Endothelial cell of umbilical vein (primary cell): ENCODE measurements around the gene IFNB1. TPM values are rescaled to one million over a fixed set of nuclear protein-coding genes. Genes with fewer than 3 reads are reported as not detected.

ENCODE experiments used
- BruUV-seq: library from RNA; stranded (reverse); fragments of 400-500 nt; replicated peaks from 2 replicates; lab custom pipeline; 2021; lab: Mats Ljungman, UMichigan
- CTCF ChIA-PET: fragments of 300-600, 350-600 bp; sonication (Branson Sonifier 250); formaldehyde crosslinking; loops from one replicate; lab custom pipeline; 2021; ENCODE audit warnings: antibody characterized with exemption, inconsistent platforms; lab: Charles Lee
- POLR2A ChIA-PET: fragments of 300-600, 350-600 bp; sonication (Branson Sonifier 250); formaldehyde crosslinking; loops from one replicate; lab custom pipeline; 2021; ENCODE audit warnings: antibody characterized with exemption, inconsistent platforms; lab: Charles Lee
- DNase-seq: peaks from one replicate; pipeline ENCODE4 v3.0.0-alpha.2; 2011; ENCODE audit warnings: low read depth, low spot score
- FAIRE-seq: peaks from 2 replicates; lab custom pipeline; 2011; peaks lifted over from hg19 to GRCh38; lab: Jason Lieb, UNC
- H2AFZ ChIP-seq: 2 replicates; pipeline ENCODE4 v1.6.0; 2012; ENCODE audit warnings: low read depth, low read length, control low read depth, inconsistent platforms
- H3K27ac ChIP-seq: 2 replicates; pipeline ENCODE4 v1.5.1; 2011; ENCODE audit warnings: low read depth, mild to moderate bottlenecking, control low read depth, low read length, moderate library complexity; ENCODE audit not compliant: insufficient read depth
- H3K27me3 ChIP-seq, 2 experiments: 2 replicates each; pipeline versions ENCODE4 v1.6.0 to v1.6.1; 2011; ENCODE audit warnings: low read length in 2 of 2, mixed read lengths in 1 of 2; ENCODE audit not compliant: control insufficient read depth in 2 of 2, insufficient read depth in 2 of 2
- H3K36me3 ChIP-seq, 2 experiments: 2 replicates in 1 of 2; 3 replicates in 1 of 2; pipeline ENCODE4 v1.5.1; 2011; ENCODE audit warnings: low read length in 2 of 2, mild to moderate bottlenecking in 1 of 2, moderate library complexity in 1 of 2; ENCODE audit not compliant: control insufficient read depth in 2 of 2, insufficient read depth in 2 of 2; ENCODE audit errors: extremely low read depth in 1 of 2
- H3K4me1 ChIP-seq: 3 replicates; pipeline ENCODE4 v1.5.1; 2011; ENCODE audit warnings: mild to moderate bottlenecking, low read length; ENCODE audit not compliant: control insufficient read depth, insufficient read depth; ENCODE audit errors: extremely low read depth
- H3K4me2 ChIP-seq: 2 replicates; pipeline ENCODE4 v1.6.1; 2011; ENCODE audit warnings: low read length, control low read depth, mixed read lengths; ENCODE audit not compliant: insufficient read depth
- H3K4me3 ChIP-seq, 3 experiments: fragments of 200-600 bp in 1 of 3; sonication (generic), shearing (Covaris generic) in 1 of 3; replicated peaks in 1 of 3; 2 replicates each; pipeline ENCODE4 v1.5.1; 2011 to 2016; ENCODE audit warnings: control low read depth in 3 of 3, low read length in 3 of 3, mild to moderate bottlenecking in 2 of 3, inconsistent platforms in 1 of 3, low read depth in 1 of 3, moderate library complexity in 1 of 3; ENCODE audit not compliant: insufficient read depth in 1 of 3
- H3K79me2 ChIP-seq: 2 replicates; pipeline ENCODE4 v1.6.0; 2012; ENCODE audit warnings: low read length, inconsistent platforms; ENCODE audit not compliant: control insufficient read depth, insufficient read depth
- H3K9ac ChIP-seq: replicated peaks from 2 replicates; pipeline ENCODE3; 2011; ENCODE audit warnings: low read length, control low read depth; ENCODE audit not compliant: insufficient read depth; ENCODE audit errors: extremely low read depth
- H3K9me1 ChIP-seq: replicated peaks from 3 replicates; pipeline ENCODE4 v1.6.0; 2011; ENCODE audit warnings: mild to moderate bottlenecking, low read length; ENCODE audit not compliant: control insufficient read depth, insufficient read depth; ENCODE audit errors: extremely low read depth
- H3K9me3 ChIP-seq: replicated peaks from 2 replicates; pipeline ENCODE4 v1.5.1; 2012; ENCODE audit warnings: low read length, inconsistent platforms; ENCODE audit not compliant: control insufficient read depth, insufficient read depth
- H4K20me1 ChIP-seq: replicated peaks from 2 replicates; pipeline ENCODE3; 2011; ENCODE audit warnings: mild to moderate bottlenecking, low read length; ENCODE audit not compliant: control insufficient read depth, insufficient read depth; ENCODE audit errors: extremely low read depth
- EZH2 ChIP-seq: IDR thresholded peaks from 2 replicates; pipeline ENCODE4 v1.6.1; 2012; ENCODE audit warnings: borderline replicate concordance, low read depth, mild to moderate bottlenecking, moderate library complexity, low read length, inconsistent platforms; ENCODE audit not compliant: severe bottlenecking
- FOS ChIP-seq: IDR thresholded peaks from 2 replicates; pipeline ENCODE4 v1.6.1; 2011; ENCODE audit warnings: mild to moderate bottlenecking, low read length, moderate library complexity, borderline replicate concordance; ENCODE audit not compliant: insufficient read depth
- GATA2 ChIP-seq: IDR thresholded peaks from 2 replicates; pipeline ENCODE4 v1.7.0; 2011; ENCODE audit warnings: low read depth, mild to moderate bottlenecking, moderate library complexity, mixed read lengths, low read length; ENCODE audit not compliant: insufficient read length, insufficient read depth
- JUN ChIP-seq: IDR thresholded peaks from 2 replicates; pipeline ENCODE4 v1.6.1; 2011; ENCODE audit warnings: borderline replicate concordance, low read depth; ENCODE audit not compliant: insufficient read length, insufficient read depth
- MYC ChIP-seq: IDR thresholded peaks from one replicate; pipeline ENCODE4 v1.6.1; 2011; ENCODE audit warnings: mild to moderate bottlenecking, low read depth, low read length
- POLR2A ChIP-seq: IDR thresholded peaks from 2 replicates; pipeline ENCODE4 v1.6.1; 2012; ENCODE audit warnings: low read depth, mild to moderate bottlenecking, control low read depth, low read length
- POLR2AphosphoS5 ChIP-seq: IDR thresholded peaks from 2 replicates; pipeline ENCODE4 v1.6.1; 2012; ENCODE audit warnings: low read depth, mild to moderate bottlenecking, control low read depth, low read length, moderate library complexity; ENCODE audit not compliant: insufficient read depth
- dilution Hi-C: fragments of 300-500 bp; cut with MboI; formaldehyde crosslinking; loops from one replicate; pipeline ENCODE4 v1.15.0; 2019; ENCODE audit warnings: low sequenced_read_pairs; ENCODE audit not compliant: extremely low pct_ligation_motif_present
- intact Hi-C: fragments of 100-400 bp; cut with micrococcal nuclease; formaldehyde crosslinking; loops from one replicate; pipeline ENCODE4 v1.10.0; 2022
- polyA plus RNA-seq, 4 experiments: library from polyadenylated mRNA; depleted of rRNA in 3 of 4; stranded (reverse) in 3 of 4; unstranded in 1 of 4; fragments of >200 nt; gene quantifications; 2 replicates each; pipeline versions ENCODE4 v1.2.1 to v1.2.3, GENCODE V29; 2011 to 2012; ENCODE audit warnings: missing spikeins in 1 of 4
- total RNA-seq: library from RNA; stranded (reverse); gene quantifications from 2 replicates; pipeline ENCODE4 v1.2.3, GENCODE V29; 2021
- TF ChIP-seq, protein P1 (sequence below), 2 donors: IDR thresholded peaks; 1 replicate in 1 of 2; 2 replicates in 1 of 2; pipeline ENCODE4 v1.5.1; 2011; ENCODE audit warnings: low read length in 2 of 2, mild to moderate bottlenecking in 2 of 2, moderate library complexity in 2 of 2, control low read depth in 1 of 2, inconsistent platforms in 1 of 2, low read depth in 1 of 2; ENCODE audit not compliant: insufficient read depth in 1 of 2; ENCODE audit errors: extremely low read depth in 1 of 2
- TF ChIP-seq, protein P2 (sequence below): IDR thresholded peaks from 2 replicates; pipeline ENCODE4 v1.6.1; 2011; ENCODE audit not compliant: insufficient read depth, insufficient read length

The IFNB1 gene
- total and polyA plus RNA-seq, 2 donors (not counting 3 experiments of a cell fraction or from before 2014, with no cell fraction given), result not detected

DNA sequence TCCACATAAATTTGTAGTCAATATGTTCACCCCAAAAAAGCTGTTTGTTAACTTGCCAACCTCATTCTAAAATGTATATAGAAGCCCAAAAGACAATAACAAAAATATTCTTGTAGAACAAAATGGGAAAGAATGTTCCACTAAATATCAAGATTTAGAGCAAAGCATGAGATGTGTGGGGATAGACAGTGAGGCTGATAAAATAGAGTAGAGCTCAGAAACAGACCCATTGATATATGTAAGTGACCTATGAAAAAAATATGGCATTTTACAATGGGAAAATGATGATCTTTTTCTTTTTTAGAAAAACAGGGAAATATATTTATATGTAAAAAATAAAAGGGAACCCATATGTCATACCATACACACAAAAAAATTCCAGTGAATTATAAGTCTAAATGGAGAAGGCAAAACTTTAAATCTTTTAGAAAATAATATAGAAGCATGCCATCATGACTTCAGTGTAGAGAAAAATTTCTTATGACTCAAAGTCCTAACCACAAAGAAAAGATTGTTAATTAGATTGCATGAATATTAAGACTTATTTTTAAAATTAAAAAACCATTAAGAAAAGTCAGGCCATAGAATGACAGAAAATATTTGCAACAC lies 6.6 kb upstream of the IFNB1 start:
- Histone ChIP-seq H3K4me2 (no peak overlapping the region), H3K9ac (no peak overlapping the region), H3K4me3 (no peak overlapping the region), H3K36me3 (no peaks in the 10 kb centered on the region), H3K79me2 (no peaks in the 10 kb centered on the region), H3K27me3 (no peaks in the 10 kb centered on the region), H3K9me3 (no peaks in the 10 kb centered on the region), H3K4me1 (peaks cover 13% of the 10 kb centered on the region), H2AFZ (no peak overlapping the region), H3K9me1 (no peaks in the 10 kb centered on the region), H3K27ac (no peak overlapping the region), H4K20me1 (no peaks in the 10 kb centered on the region)
- ChIA-PET POLR2A (no interaction called here), CTCF (no interaction called here)
- DNase-seq, result no peak
- no TSS peak for BruUV-seq
- TF ChIP-seq GATA2 (no peak), EZH2 (no peak), POLR2A (no peak), JUN (no peak), POLR2AphosphoS5 (no peak), MYC (no peak), FOS (no peak)
- TF ChIP-seq, protein P1, sequence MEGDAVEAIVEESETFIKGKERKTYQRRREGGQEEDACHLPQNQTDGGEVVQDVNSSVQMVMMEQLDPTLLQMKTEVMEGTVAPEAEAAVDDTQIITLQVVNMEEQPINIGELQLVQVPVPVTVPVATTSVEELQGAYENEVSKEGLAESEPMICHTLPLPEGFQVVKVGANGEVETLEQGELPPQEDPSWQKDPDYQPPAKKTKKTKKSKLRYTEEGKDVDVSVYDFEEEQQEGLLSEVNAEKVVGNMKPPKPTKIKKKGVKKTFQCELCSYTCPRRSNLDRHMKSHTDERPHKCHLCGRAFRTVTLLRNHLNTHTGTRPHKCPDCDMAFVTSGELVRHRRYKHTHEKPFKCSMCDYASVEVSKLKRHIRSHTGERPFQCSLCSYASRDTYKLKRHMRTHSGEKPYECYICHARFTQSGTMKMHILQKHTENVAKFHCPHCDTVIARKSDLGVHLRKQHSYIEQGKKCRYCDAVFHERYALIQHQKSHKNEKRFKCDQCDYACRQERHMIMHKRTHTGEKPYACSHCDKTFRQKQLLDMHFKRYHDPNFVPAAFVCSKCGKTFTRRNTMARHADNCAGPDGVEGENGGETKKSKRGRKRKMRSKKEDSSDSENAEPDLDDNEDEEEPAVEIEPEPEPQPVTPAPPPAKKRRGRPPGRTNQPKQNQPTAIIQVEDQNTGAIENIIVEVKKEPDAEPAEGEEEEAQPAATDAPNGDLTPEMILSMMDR (IDR thresholded peaks at IDR 0.05; ENCODE audit: extremely low read depth in 1 of 2, insufficient read depth in 1 of 2, low read depth in 1 of 2, low read length in 2 of 2), result no peak
- TF ChIP-seq, protein P2, sequence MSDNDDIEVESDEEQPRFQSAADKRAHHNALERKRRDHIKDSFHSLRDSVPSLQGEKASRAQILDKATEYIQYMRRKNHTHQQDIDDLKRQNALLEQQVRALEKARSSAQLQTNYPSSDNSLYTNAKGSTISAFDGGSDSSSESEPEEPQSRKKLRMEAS, result no peak
- dilution Hi-C loops (no loop called here), intact Hi-C loops (no loop called here)
- no peak for FAIRE-seq
